Measurements from ENCODE around the gene ZDHHC11.
"Not testable (repeated sequence)": the region's sequence is repeated elsewhere in the genome, so short reads cannot be mapped to it uniquely, and the experiment has no call there.

The ZDHHC11 gene

GRCh38 chr5:858726-859125 lies 7.9 kb upstream of the ZDHHC11 start:
- H3K4me3 ChIP-seq (ENCODE audit: low read depth, low read length), result no peak overlapping the region
- DNase-seq (ENCODE audit: low read depth), result no peak
- TF ChIP-seq CTCF (IDR thresholded peaks at IDR 0.05; ENCODE audit: insufficient read depth, low read depth, low read length, missing control alignments), result no peak

GRCh38 chr5:856531-857425 lies 6.0 kb upstream of the ZDHHC11 start:
- TF ChIP-seq CTCF (IDR thresholded peaks at IDR 0.05; ENCODE audit: insufficient read depth, low read depth, low read length, missing control alignments), result no peak
- DNase-seq (ENCODE audit: low read depth), result no peak
- H3K4me3 ChIP-seq (ENCODE audit: low read depth, low read length), result no peak overlapping the region

GRCh38 chr5:855771-856530 lies 5.2 kb upstream of the ZDHHC11 start:
- no peak overlapping the region for H3K4me3 ChIP-seq (ENCODE audit: low read depth, low read length)
- no peak for DNase-seq (ENCODE audit: low read depth)
- TF ChIP-seq CTCF (IDR thresholded peaks at IDR 0.05; ENCODE audit: insufficient read depth, low read depth, low read length, missing control alignments), result no peak

GRCh38 chr5:854966-855743 lies 4.4 kb upstream of the ZDHHC11 start:
- no peak for DNase-seq (ENCODE audit: low read depth)
- H3K4me3 ChIP-seq (ENCODE audit: low read depth, low read length), result no peak overlapping the region
- no peak for TF ChIP-seq CTCF (IDR thresholded peaks at IDR 0.05; ENCODE audit: insufficient read depth, low read depth, low read length, missing control alignments)

GRCh38 chr5:854217-854616 lies 3.4 kb upstream of the ZDHHC11 start:
- no peak for TF ChIP-seq CTCF (IDR thresholded peaks at IDR 0.05; ENCODE audit: insufficient read depth, low read depth, low read length, missing control alignments)
- no peak for DNase-seq (ENCODE audit: low read depth)
- no peak overlapping the region for H3K4me3 ChIP-seq (ENCODE audit: low read depth, low read length)

- not testable (repeated sequence) for H3K4me3 ChIP-seq (ENCODE audit: low read depth, low read length); DNase-seq (ENCODE audit: low read depth)
Observed at GRCh38 chr5:853416-854090, 2.8 kb upstream of the ZDHHC11 start.
